ENCODE measurements around the gene ITGBL1. TPM values are rescaled to one million over a fixed set of nuclear protein-coding genes. Genes with fewer than 3 reads are reported as not detected.

The ITGBL1 gene
- polyA plus RNA-seq (ENCODE audit: low read depth in 6 of 6), result not detected

GRCh38 chr13:101452519-101453485, at the start of gene ITGBL1:
TSS of gene ITGBL1 (plus strand) at chr13:101452675. CDS start at chr13:101452834, 159 bp downstream.
- H3K27ac Mint-ChIP-seq, result no peak within 1 kb of the TSS
- H3K36me3 Mint-ChIP-seq, result no peaks in the 10 kb centered on the region
- ATAC-seq (ENCODE audit: low read depth in 2 of 2), result no peak
- H3K4me3 Mint-ChIP-seq, result peak within 1 kb of the TSS in 2 of 8 donors; percentile 7 to 15
- no peaks in the 10 kb centered on the region for H3K4me1 Mint-ChIP-seq
- H3K27me3 Mint-ChIP-seq, result peaks cover 12 to 26% (median 19%) of the 10 kb centered on the region in 3 donors
- peaks cover 0 to 10% (median 0%) of the 10 kb centered on the region in 7 donors for H3K9me3 Mint-ChIP-seq
- no peak for DNase-seq

- no peaks in the 10 kb centered on the region for H3K4me1 Mint-ChIP-seq
- peaks cover 0 to 3% (median 0%) of the 10 kb centered on the region in 3 donors for H3K27me3 Mint-ChIP-seq
- peaks cover 0 to 5% (median 2%) of the 10 kb centered on the region in 7 donors for H3K9me3 Mint-ChIP-seq
- ATAC-seq (ENCODE audit: low read depth in 2 of 2) (no peak), DNase-seq (no peak)
- H3K27ac Mint-ChIP-seq, result no peak overlapping the region
- no peak overlapping the region for H3K4me3 Mint-ChIP-seq
- H3K36me3 Mint-ChIP-seq, result no peaks in the 10 kb centered on the region
Observed at GRCh38 chr13:101406791-101407190, 45.7 kb upstream of the ITGBL1 start.

- H3K9me3 Mint-ChIP-seq, result peaks cover 0 to 5% (median 1%) of the 10 kb centered on the region in 7 donors
- no peak overlapping the region for H3K4me3 Mint-ChIP-seq
- ATAC-seq (ENCODE audit: low read depth in 2 of 2) (no peak), DNase-seq (no peak)
- peaks cover 0 to 9% (median 4%) of the 10 kb centered on the region in 3 donors for H3K27me3 Mint-ChIP-seq
- H3K4me1 Mint-ChIP-seq, result no peaks in the 10 kb centered on the region
- no peaks in the 10 kb centered on the region for H3K36me3 Mint-ChIP-seq
- H3K27ac Mint-ChIP-seq, result no peak overlapping the region
Observed at GRCh38 chr13:101408154-101408553, 44.3 kb upstream of the ITGBL1 start.

- no peak for DNase-seq
- no peak for ATAC-seq (ENCODE audit: low read depth in 2 of 2)
- Mint-ChIP-seq H3K4me1 (no peaks in the 10 kb centered on the region), H3K9me3 (peaks cover 0 to 5% (median 0%) of the 10 kb centered on the region in 7 donors), H3K36me3 (no peaks in the 10 kb centered on the region), H3K27me3 (peaks cover 0 to 11% (median 9%) of the 10 kb centered on the region in 3 donors), H3K27ac (no peak overlapping the region), H3K4me3 (no peak overlapping the region)
Observed at GRCh38 chr13:101408992-101409656, 43.4 kb upstream of the ITGBL1 start.

GRCh38 chr13:101412076-101412475, 40.4 kb upstream of the ITGBL1 start:
- Mint-ChIP-seq H3K36me3 (no peaks in the 10 kb centered on the region), H3K4me3 (no peak overlapping the region), H3K27ac (no peak overlapping the region), H3K27me3 (peaks cover 0 to 27% (median 22%) of the 10 kb centered on the region in 3 donors), H3K9me3 (peaks cover 0 to 5% (median 0%) of the 10 kb centered on the region in 7 donors), H3K4me1 (peaks cover 0 to 3% (median 0%) of the 10 kb centered on the region in 3 donors)
- ATAC-seq (ENCODE audit: low read depth in 2 of 2), result no peak
- no peak for DNase-seq

- DNase-seq, result no peak
- Mint-ChIP-seq H3K27me3 (peaks cover 17 to 40% (median 40%) of the 10 kb centered on the region in 3 donors), H3K4me3 (peak overlapping the region in 3 of 8 donors; percentile 23 to 68 (median 48)), H3K36me3 (no peaks in the 10 kb centered on the region), H3K27ac (no peak overlapping the region), H3K4me1 (peaks cover 0 to 4% (median 0%) of the 10 kb centered on the region in 3 donors), H3K9me3 (peaks cover 0 to 4% (median 0%) of the 10 kb centered on the region in 7 donors)
- ATAC-seq (ENCODE audit: low read depth in 2 of 2), result no peak
Observed at GRCh38 chr13:101415358-101416174, 36.9 kb upstream of the ITGBL1 start.

GRCh38 chr13:101416181-101417042, 36.1 kb upstream of the ITGBL1 start, which contains the start of gene NALCN:
TSS of gene NALCN (minus strand) at chr13:101416508. CDS start at chr13:101399126, 17,382 bp downstream.
- no peak for DNase-seq
- H3K36me3 Mint-ChIP-seq, result no peaks in the 10 kb centered on the region
- H3K9me3 Mint-ChIP-seq, result peaks cover 0 to 4% (median 0%) of the 10 kb centered on the region in 7 donors
- peaks cover 0 to 4% (median 0%) of the 10 kb centered on the region in 3 donors for H3K4me1 Mint-ChIP-seq
- H3K27ac Mint-ChIP-seq, result no peak within 1 kb of the TSS
- ATAC-seq (ENCODE audit: low read depth in 2 of 2), result no peak
- H3K27me3 Mint-ChIP-seq, result peaks cover 17 to 42% (median 40%) of the 10 kb centered on the region in 3 donors
- H3K4me3 Mint-ChIP-seq, result peak within 1 kb of the TSS in 5 of 8 donors; percentile 16 to 73 (median 23)

GRCh38 chr13:101417043-101417406, 35.5 kb upstream of the ITGBL1 start:
- Mint-ChIP-seq H3K27ac (no peak overlapping the region), H3K27me3 (peaks cover 17 to 44% (median 40%) of the 10 kb centered on the region in 3 donors), H3K4me1 (peaks cover 0 to 4% (median 0%) of the 10 kb centered on the region in 3 donors)

GRCh38 chr13:101417501-101417900, 35.0 kb upstream of the ITGBL1 start:
- DNase-seq, result no peak
- no peak overlapping the region for H3K27ac Mint-ChIP-seq
- ATAC-seq (ENCODE audit: low read depth in 2 of 2), result no peak
- H3K27me3 Mint-ChIP-seq, result peaks cover 17 to 41% (median 36%) of the 10 kb centered on the region in 3 donors
- H3K36me3 Mint-ChIP-seq, result no peaks in the 10 kb centered on the region
- no peak overlapping the region for H3K4me3 Mint-ChIP-seq
- peaks cover 0 to 4% (median 0%) of the 10 kb centered on the region in 3 donors for H3K4me1 Mint-ChIP-seq
- H3K9me3 Mint-ChIP-seq, result peaks cover 0 to 4% (median 0%) of the 10 kb centered on the region in 7 donors

More at GRCh38 chr13:101417043-101417406, 35.5 kb upstream of the ITGBL1 start:
- Mint-ChIP-seq H3K9me3 (peaks cover 0 to 4% (median 0%) of the 10 kb centered on the region in 7 donors), H3K4me3 (peak overlapping the region in 3 of 8 donors; percentile 16 to 73 (median 23)), H3K36me3 (no peaks in the 10 kb centered on the region)
- DNase-seq (no peak), ATAC-seq (ENCODE audit: low read depth in 2 of 2) (no peak)

GRCh38 chr13:101423872-101424271, 28.6 kb upstream of the ITGBL1 start:
- DNase-seq (no peak), ATAC-seq (ENCODE audit: low read depth in 2 of 2) (no peak)
- no peaks in the 10 kb centered on the region for H3K4me1 Mint-ChIP-seq
- H3K4me3 Mint-ChIP-seq, result no peak overlapping the region
- no peaks in the 10 kb centered on the region for H3K36me3 Mint-ChIP-seq
- H3K27me3 Mint-ChIP-seq, result peaks cover 7 to 12% (median 12%) of the 10 kb centered on the region in 3 donors
- H3K27ac Mint-ChIP-seq, result no peak overlapping the region
- peaks cover 0 to 4% (median 0%) of the 10 kb centered on the region in 7 donors for H3K9me3 Mint-ChIP-seq

GRCh38 chr13:101424381-101425155, 27.9 kb upstream of the ITGBL1 start:
- H3K4me3 Mint-ChIP-seq, result no peak overlapping the region
- DNase-seq (no peak), ATAC-seq (ENCODE audit: low read depth in 2 of 2) (no peak)
- H3K27me3 Mint-ChIP-seq, result peaks cover under 1 to 9% (median 5%) of the 10 kb centered on the region in 3 donors
- no peaks in the 10 kb centered on the region for H3K36me3 Mint-ChIP-seq
- no peak overlapping the region for H3K27ac Mint-ChIP-seq
- H3K9me3 Mint-ChIP-seq, result peaks cover 0 to 2% (median 0%) of the 10 kb centered on the region in 7 donors
- H3K4me1 Mint-ChIP-seq, result no peaks in the 10 kb centered on the region
